Astrocyte (in vitro differentiated cells and primary cell): ENCODE measurements around the gene USP9Y. TPM values are rescaled to one million over a fixed set of nuclear protein-coding genes. Genes with fewer than 3 reads are reported as not detected.

Source experiments
- DNase-seq: peaks from one replicate; pipeline ENCODE4 v3.0.0-alpha.2; 2010; ENCODE audit warnings: low read depth
- FAIRE-seq: peaks from 2 replicates; lab custom pipeline; 2011; peaks lifted over from hg19 to GRCh38; lab: Jason Lieb, UNC
- H2AFZ ChIP-seq: 2 replicates; pipeline ENCODE4 v1.6.0; 2012; ENCODE audit warnings: low read depth, low read length, inconsistent platforms
- H3K27ac ChIP-seq: 2 replicates; pipeline ENCODE4 v1.5.1; 2011; ENCODE audit warnings: low read depth, low read length, inconsistent platforms
- H3K27me3 ChIP-seq: 2 replicates; pipeline ENCODE4 v1.6.0; 2011; ENCODE audit warnings: low read length, inconsistent platforms; ENCODE audit not compliant: insufficient read depth
- H3K36me3 ChIP-seq: 2 replicates; pipeline ENCODE4 v1.5.1; 2011; ENCODE audit warnings: low read length, inconsistent platforms; ENCODE audit not compliant: insufficient read depth
- H3K4me1 ChIP-seq: 2 replicates; pipeline ENCODE4 v1.5.1; 2011; ENCODE audit warnings: low read length, inconsistent platforms; ENCODE audit not compliant: insufficient read depth
- H3K4me2 ChIP-seq: 2 replicates; pipeline ENCODE4 v1.6.0; 2012; ENCODE audit warnings: low read length, inconsistent platforms
- H3K4me3 ChIP-seq: 2 replicates; pipeline ENCODE4 v1.5.1; 2011; ENCODE audit warnings: low read depth, mild to moderate bottlenecking, low read length, inconsistent platforms; ENCODE audit not compliant: insufficient read depth
- H3K79me2 ChIP-seq: 2 replicates; pipeline ENCODE4 v1.6.0; 2012; ENCODE audit warnings: mild to moderate bottlenecking, low read length, inconsistent platforms; ENCODE audit not compliant: insufficient read depth
- H3K9ac ChIP-seq: 2 replicates; pipeline ENCODE4 v1.6.0; 2012; ENCODE audit warnings: mild to moderate bottlenecking, low read length, inconsistent platforms
- H3K9me3 ChIP-seq: 2 replicates; pipeline ENCODE4 v1.5.1; 2012; ENCODE audit warnings: low read depth, mild to moderate bottlenecking, low read length, inconsistent platforms; ENCODE audit not compliant: insufficient read depth
- H4K20me1 ChIP-seq: 2 replicates; pipeline ENCODE4 v1.6.0; 2012; ENCODE audit warnings: low read length, inconsistent platforms; ENCODE audit not compliant: insufficient read depth
- H3K27ac Mint-ChIP-seq: one replicate; pipeline ENCODE4 v1.8.0; 2021; ENCODE audit warnings: mild to moderate bottlenecking, mixed read lengths; ENCODE audit not compliant: unreplicated experiment
- H3K27me3 Mint-ChIP-seq: one replicate; pipeline ENCODE4 v1.8.0; 2021; ENCODE audit warnings: low read depth, mixed read lengths; ENCODE audit not compliant: unreplicated experiment
- H3K36me3 Mint-ChIP-seq: one replicate; pipeline ENCODE4 v1.8.0; 2021; ENCODE audit warnings: low read depth, mixed read lengths; ENCODE audit not compliant: unreplicated experiment
- H3K4me1 Mint-ChIP-seq: one replicate; pipeline ENCODE4 v1.8.0; 2021; ENCODE audit warnings: low read depth, mixed read lengths; ENCODE audit not compliant: unreplicated experiment
- H3K4me3 Mint-ChIP-seq: one replicate; pipeline ENCODE4 v1.8.0; 2021; ENCODE audit warnings: mild to moderate bottlenecking, moderate library complexity, mixed read lengths; ENCODE audit not compliant: unreplicated experiment
- H3K9me3 Mint-ChIP-seq: one replicate; pipeline ENCODE4 v1.8.0; 2021; ENCODE audit warnings: mild to moderate bottlenecking, mixed read lengths; ENCODE audit not compliant: unreplicated experiment
- EZH2 ChIP-seq: IDR thresholded peaks from 2 replicates; pipeline ENCODE4 v1.6.1; 2012; ENCODE audit warnings: mild to moderate bottlenecking, low read length, inconsistent platforms; ENCODE audit not compliant: insufficient read depth
- total RNA-seq: library from RNA; stranded (reverse); gene quantifications from 2 replicates; pipeline ENCODE4 v1.2.1, GENCODE V29; 2021
- TF ChIP-seq, protein P1 (sequence below): IDR thresholded peaks from 2 replicates; pipeline ENCODE4 v1.5.1; 2011; ENCODE audit warnings: low read depth, mild to moderate bottlenecking, inconsistent platforms, low read length, moderate library complexity; ENCODE audit not compliant: insufficient read depth

Gene USP9Y
- total RNA-seq, 1 donor from 2014 or later, result 23.6 TPM

DNA sequence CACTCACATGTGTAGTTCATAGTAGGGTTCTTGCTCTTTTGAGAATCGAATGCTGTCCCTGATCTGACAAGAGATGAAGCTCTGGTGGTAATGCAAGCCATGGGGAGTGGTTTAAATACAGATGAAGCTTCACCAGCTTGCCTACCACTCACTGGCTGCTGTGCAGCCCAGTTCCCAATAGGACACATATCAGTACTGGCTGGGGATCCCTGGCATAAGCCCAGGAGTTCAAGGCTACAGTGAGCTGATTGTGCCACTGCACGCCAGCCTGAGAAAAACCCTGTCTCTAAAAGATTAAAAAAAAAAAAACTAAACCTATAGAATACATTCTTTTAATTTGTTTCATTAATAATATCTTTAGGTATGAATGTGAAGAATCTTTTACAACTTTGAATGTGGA is 136.5 kb downstream of the USP9Y start:
- Histone ChIP-seq H3K4me1 (no peaks in the 10 kb centered on the region), H3K79me2 (no peaks in the 10 kb centered on the region), H3K36me3 (peaks cover 2% of the 10 kb centered on the region), H3K9ac (no peak overlapping the region), H3K9me3 (no peaks in the 10 kb centered on the region), H3K4me2 (no peak overlapping the region), H4K20me1 (no peaks in the 10 kb centered on the region), H3K27me3 (no peaks in the 10 kb centered on the region), H3K27ac (no peak overlapping the region), H2AFZ (no peak overlapping the region), H3K4me3 (no peak overlapping the region)
- Mint-ChIP-seq H3K27me3 (no peaks in the 10 kb centered on the region), H3K27ac (no peak overlapping the region), H3K36me3 (no peaks in the 10 kb centered on the region), H3K4me3 (no peak overlapping the region), H3K4me1 (no peaks in the 10 kb centered on the region), H3K9me3 (no peaks in the 10 kb centered on the region)
- DNase-seq (no peak), FAIRE-seq (no peak)
- TF ChIP-seq EZH2, result no peak
- TF ChIP-seq, protein P1, sequence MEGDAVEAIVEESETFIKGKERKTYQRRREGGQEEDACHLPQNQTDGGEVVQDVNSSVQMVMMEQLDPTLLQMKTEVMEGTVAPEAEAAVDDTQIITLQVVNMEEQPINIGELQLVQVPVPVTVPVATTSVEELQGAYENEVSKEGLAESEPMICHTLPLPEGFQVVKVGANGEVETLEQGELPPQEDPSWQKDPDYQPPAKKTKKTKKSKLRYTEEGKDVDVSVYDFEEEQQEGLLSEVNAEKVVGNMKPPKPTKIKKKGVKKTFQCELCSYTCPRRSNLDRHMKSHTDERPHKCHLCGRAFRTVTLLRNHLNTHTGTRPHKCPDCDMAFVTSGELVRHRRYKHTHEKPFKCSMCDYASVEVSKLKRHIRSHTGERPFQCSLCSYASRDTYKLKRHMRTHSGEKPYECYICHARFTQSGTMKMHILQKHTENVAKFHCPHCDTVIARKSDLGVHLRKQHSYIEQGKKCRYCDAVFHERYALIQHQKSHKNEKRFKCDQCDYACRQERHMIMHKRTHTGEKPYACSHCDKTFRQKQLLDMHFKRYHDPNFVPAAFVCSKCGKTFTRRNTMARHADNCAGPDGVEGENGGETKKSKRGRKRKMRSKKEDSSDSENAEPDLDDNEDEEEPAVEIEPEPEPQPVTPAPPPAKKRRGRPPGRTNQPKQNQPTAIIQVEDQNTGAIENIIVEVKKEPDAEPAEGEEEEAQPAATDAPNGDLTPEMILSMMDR, result no peak

DNA sequence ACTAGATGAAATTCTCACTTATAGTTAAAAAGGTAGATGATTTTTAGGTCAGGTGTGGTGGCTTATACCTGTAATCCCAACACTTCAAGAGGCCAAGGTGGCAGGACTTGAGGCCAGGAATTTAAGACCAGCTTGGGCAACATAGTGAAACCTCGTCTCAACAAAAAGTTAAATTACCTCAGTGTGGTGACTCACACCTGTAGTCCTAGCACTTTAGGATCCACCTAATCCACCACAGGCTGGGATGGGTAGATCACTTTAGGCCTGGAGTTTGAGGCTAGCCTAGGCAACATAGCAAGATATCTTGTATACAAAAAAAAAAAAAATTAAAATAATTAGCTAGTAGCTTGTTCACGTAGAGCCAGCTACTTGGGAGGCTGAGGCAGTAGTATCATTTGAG is 140.3 kb downstream of the USP9Y start:
- no peaks in the 10 kb centered on the region for H3K27me3 ChIP-seq
- H4K20me1 ChIP-seq, result no peaks in the 10 kb centered on the region
- Mint-ChIP-seq H3K27me3 (no peaks in the 10 kb centered on the region), H3K4me1 (no peaks in the 10 kb centered on the region), H3K4me3 (no peak overlapping the region), H3K27ac (no peak overlapping the region), H3K9me3 (no peaks in the 10 kb centered on the region), H3K36me3 (no peaks in the 10 kb centered on the region)
- no peaks in the 10 kb centered on the region for H3K4me1 ChIP-seq
- H3K4me3 ChIP-seq, result no peak overlapping the region
- H3K36me3 ChIP-seq, result peaks cover 2% of the 10 kb centered on the region
- no peak overlapping the region for H2AFZ ChIP-seq
- H3K4me2 ChIP-seq, result no peak overlapping the region
- TF ChIP-seq EZH2, result no peak
- TF ChIP-seq, protein P1, result no peak
- H3K9ac ChIP-seq, result no peak overlapping the region
- H3K9me3 ChIP-seq, result no peaks in the 10 kb centered on the region
- no peaks in the 10 kb centered on the region for H3K79me2 ChIP-seq
- FAIRE-seq (no peak), DNase-seq (no peak)
- H3K27ac ChIP-seq, result no peak overlapping the region

DNA sequence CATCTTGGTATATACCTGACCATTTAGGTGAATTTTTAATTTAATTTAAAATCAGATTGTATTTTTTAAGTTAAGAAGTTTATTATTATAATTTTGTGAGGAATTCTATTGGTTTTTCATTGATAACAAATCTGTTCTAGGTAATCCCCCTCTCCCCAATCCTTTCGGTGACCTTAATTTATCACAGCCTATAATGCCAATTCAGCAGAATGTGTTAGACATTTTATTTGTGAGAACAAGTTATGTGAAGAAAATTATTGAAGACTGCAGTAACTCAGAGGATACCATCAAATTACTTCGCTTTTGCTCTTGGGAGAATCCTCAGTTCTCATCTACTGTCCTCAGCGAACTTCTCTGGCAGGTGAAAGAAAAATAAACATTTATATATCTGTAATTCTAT is 145.8 kb downstream of the USP9Y start:
- Histone ChIP-seq H3K79me2 (no peaks in the 10 kb centered on the region), H3K9ac (no peak overlapping the region), H3K36me3 (no peaks in the 10 kb centered on the region), H2AFZ (no peak overlapping the region), H4K20me1 (no peaks in the 10 kb centered on the region), H3K4me2 (no peak overlapping the region), H3K27me3 (no peaks in the 10 kb centered on the region), H3K27ac (no peak overlapping the region), H3K4me3 (no peak overlapping the region), H3K4me1 (no peaks in the 10 kb centered on the region), H3K9me3 (no peaks in the 10 kb centered on the region)
- peaks cover 3% of the 10 kb centered on the region for H3K4me1 Mint-ChIP-seq
- peaks cover 10% of the 10 kb centered on the region for H3K36me3 Mint-ChIP-seq
- H3K27me3 Mint-ChIP-seq, result no peaks in the 10 kb centered on the region
- H3K27ac Mint-ChIP-seq, result no peak overlapping the region
- H3K4me3 Mint-ChIP-seq, result no peak overlapping the region
- no peak for TF ChIP-seq EZH2
- TF ChIP-seq, protein P1, result no peak
- FAIRE-seq (no peak), DNase-seq (no peak)
- no peaks in the 10 kb centered on the region for H3K9me3 Mint-ChIP-seq
